ENCODE results near the gene CYBA. TPM values are rescaled to one million over a fixed set of nuclear protein-coding genes. Genes with fewer than 3 reads are reported as not detected.

CYBA gene
- polyA plus RNA-seq, 2 of the 4 experiments (the other 2 are of a cell fraction): 75.7 to 185 TPM

DNA sequence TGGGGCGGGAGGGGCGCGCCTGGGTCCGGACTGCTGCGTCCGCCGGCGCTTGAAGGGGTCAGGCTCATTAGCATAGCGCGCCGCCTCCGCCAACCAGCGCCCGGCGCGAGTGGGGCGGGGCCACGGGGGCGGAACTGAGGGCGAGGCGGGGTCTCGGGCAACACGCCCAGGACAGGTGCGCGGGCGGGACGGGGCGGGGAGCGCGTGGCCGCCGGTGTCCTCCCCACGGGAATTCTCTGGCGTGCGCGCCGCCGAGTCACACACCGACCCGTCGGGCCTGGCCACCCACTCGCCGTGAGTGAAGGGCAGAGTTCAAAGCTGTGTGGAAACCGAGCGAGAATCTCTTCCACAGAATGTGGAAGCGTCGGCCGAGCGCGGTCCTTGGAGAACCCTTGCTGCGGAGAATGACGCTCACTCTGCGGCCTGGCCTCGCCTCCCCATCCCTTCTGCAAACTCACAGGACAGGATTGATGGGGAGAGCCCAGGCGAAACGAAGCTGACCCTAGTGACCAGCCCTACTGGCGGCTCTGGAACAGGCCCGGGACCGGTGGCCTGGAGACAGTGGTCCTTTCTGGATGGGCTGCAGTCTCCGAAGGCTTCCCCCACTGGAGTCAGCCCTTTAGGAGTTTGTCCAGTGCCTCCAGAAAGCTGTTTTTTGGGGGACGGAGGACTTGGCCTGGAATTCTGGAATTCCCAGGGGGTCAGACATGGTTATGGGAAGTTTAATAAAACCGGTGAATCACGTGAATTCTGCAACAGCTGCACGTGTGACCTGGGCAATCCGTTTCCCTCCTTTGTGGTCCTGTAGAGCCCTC is 35.8 kb upstream of the CYBA start, which contains the start of gene SNAI3:
Gene SNAI3 (minus strand): TSS at position 69 of the 815 bp plus-strand sequence. CDS start 101 bp downstream, outside the sequence.
- peak; percentile 81 to 93 for ATAC-seq
- peak within 1 kb of the TSS; percentile 75 for H3K4me3 ChIP-seq
- POLR2A ChIA-PET: no interaction called here
- H3K4me1 ChIP-seq: peaks cover 16% of the 10 kb centered on the region; the same call in 2 of the 3 replicates
- no peak for FAIRE-seq
- CTCF ChIA-PET: interaction anchor here (0.6 to 2.2 kb wide), 12 partner anchors 9 to 746 kb away, joined by 3 to 8 read pairs (median 4); no protein-coding TSS in a partner anchor
- peak; percentile 63 to 89 for DNase-seq (ENCODE audit: low read depth in 1 of 2, low spot score in 1 of 2)
- no peaks in the 10 kb centered on the region for H3K9me3 ChIP-seq
- H3K4me2 ChIP-seq: peak within 1 kb of the TSS; percentile 100
- TF ChIP-seq BHLHE40 (IDR thresholded peaks at IDR 0.05; ENCODE audit: low read depth, low read length): no peak
- TF ChIP-seq, protein P1, sequence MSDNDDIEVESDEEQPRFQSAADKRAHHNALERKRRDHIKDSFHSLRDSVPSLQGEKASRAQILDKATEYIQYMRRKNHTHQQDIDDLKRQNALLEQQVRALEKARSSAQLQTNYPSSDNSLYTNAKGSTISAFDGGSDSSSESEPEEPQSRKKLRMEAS (IDR thresholded peaks at IDR 0.05): peak; percentile 60
- TF ChIP-seq ESRRA (IDR thresholded peaks at IDR 0.05; ENCODE audit: borderline replicate concordance, low read length): no peak
- TF ChIP-seq, protein P2, sequence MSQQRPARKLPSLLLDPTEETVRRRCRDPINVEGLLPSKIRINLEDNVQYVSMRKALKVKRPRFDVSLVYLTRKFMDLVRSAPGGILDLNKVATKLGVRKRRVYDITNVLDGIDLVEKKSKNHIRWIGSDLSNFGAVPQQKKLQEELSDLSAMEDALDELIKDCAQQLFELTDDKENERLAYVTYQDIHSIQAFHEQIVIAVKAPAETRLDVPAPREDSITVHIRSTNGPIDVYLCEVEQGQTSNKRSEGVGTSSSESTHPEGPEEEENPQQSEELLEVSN (IDR thresholded peaks at IDR 0.05; ENCODE audit: borderline replicate concordance, low read depth): peak; percentile 41; the same call in 1 of the 2 replicates
- TF ChIP-seq, protein P3, sequence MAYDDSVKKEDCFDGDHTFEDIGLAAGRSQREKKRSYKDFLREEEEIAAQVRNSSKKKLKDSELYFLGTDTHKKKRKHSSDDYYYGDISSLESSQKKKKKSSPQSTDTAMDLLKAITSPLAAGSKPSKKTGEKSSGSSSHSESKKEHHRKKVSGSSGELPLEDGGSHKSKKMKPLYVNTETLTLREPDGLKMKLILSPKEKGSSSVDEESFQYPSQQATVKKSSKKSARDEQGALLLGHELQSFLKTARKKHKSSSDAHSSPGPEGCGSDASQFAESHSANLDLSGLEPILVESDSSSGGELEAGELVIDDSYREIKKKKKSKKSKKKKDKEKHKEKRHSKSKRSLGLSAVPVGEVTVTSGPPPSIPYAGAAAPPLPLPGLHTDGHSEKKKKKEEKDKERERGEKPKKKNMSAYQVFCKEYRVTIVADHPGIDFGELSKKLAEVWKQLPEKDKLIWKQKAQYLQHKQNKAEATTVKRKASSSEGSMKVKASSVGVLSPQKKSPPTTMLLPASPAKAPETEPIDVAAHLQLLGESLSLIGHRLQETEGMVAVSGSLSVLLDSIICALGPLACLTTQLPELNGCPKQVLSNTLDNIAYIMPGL (CRISPR knock-in tag; IDR thresholded peaks at IDR 0.05; ENCODE audit: borderline replicate concordance): no peak
- peak within 1 kb of the TSS; percentile 39 to 75; a peak in 3 of 6 replicates for H3K27ac ChIP-seq
- WGBS (ENCODE audit: missing lambda C conversion rate): 17% methylated on average over 29 of the region's 65 CpGs

DNA sequence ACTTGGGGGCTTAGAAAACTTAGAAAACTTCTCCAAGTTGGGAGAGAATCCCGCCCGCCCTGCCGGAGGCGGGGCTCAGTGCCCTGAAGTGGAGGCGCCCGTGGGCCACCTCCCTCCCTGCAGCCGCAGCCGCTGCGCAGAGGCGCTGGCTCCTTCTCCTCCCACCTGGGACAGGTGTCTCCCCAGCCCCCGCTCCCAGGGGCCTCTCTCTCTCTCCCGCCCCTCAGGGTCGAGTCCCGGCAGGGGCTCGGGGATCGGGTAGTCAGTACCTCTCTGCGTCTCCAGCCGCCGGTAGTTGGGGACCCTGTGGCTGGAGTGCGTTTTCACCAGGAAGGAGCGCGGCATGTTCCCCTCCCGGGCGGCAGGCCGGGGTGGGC is 35.2 kb upstream of the CYBA start:
- CTCF ChIA-PET: interaction anchor here (0.6 to 2.2 kb wide), 6 partner anchors 10 to 150 kb away, joined by 3 to 8 read pairs (median 6); no protein-coding TSS in a partner anchor
- FAIRE-seq (no peak), ATAC-seq (peak; percentile 41 to 60), DNase-seq (ENCODE audit: low read depth in 1 of 2, low spot score in 1 of 2) (no peak)
- Histone ChIP-seq H3K4me1 (peaks cover 16% of the 10 kb centered on the region; the same call in 2 of the 3 replicates), H3K4me3 (peak overlapping the region; percentile 75), H3K27ac (peak overlapping the region; percentile 39 to 75; a peak in 3 of 6 replicates), H3K9me3 (no peaks in the 10 kb centered on the region), H3K4me2 (peak overlapping the region; percentile 100)
- no CpG with 5 or more reads among the region's 25 CpGs for WGBS (ENCODE audit: missing lambda C conversion rate)
- TF ChIP-seq CBX8 (IDR thresholded peaks at IDR 0.05) (no peak), RNF2 (IDR thresholded peaks at IDR 0.05; ENCODE audit: borderline replicate concordance, low read depth) (0 out of 2 replicates have a peak, but pooled peaks have one; percentile 47)
- POLR2A ChIA-PET: no interaction called here

DNA sequence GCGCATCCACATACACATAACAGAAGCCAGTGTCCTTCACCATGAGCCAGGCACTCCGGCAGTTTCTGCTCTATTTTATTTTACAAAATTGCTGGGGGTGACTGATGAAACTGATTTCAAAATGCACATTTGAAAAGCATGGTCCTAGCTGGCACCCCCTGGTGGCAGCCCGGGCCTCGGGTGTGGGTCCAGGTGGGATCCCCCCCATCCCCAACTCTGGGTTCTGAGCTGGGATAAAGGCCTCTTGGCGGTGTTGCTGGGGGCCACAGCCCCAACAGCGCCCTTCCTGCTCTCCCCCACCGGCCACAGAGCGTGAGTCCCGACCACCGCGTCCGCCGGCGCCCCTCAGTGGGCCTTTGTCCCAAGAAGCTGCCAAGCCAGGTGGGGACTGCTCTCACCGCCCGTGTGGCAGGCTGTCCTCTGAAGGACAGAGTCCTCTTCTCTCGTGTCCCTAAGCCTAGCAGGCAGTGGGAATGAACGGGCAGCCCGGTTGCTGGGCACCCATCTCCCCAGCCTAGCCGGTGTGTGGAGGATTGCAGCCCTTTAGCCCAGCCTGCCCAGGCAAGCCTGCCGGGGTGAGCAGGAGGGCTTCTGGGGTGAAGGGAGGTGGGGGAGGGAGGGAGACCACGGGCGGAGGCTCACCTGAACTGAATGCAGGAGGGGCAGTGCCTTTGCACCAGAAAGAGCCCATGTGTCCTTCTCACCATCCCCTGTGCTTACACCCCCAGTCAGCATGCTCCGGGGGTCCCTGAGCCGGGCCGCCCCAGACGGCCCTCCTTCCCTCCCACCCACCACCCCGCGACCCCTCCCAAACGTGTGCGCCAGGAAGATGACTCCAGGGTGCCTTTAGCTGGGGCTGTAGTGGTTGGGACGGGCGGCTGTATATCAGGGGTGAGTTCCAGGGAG is 34.6 kb upstream of the CYBA start:
- ATAC-seq (peak; percentile 44 to 56), DNase-seq (ENCODE audit: low read depth in 1 of 2, low spot score in 1 of 2) (peak; percentile 37 to 84), FAIRE-seq (no peak)
- H3K4me1 ChIP-seq: peaks cover 16% of the 10 kb centered on the region; the same call in 2 of the 3 replicates
- no peaks in the 10 kb centered on the region for H3K9me3 ChIP-seq
- H3K4me3 ChIP-seq: peak overlapping the region; percentile 75
- peak overlapping the region in 1 of 2 experiments; percentile 75; a peak in 3 of 6 replicates for H3K27ac ChIP-seq
- 40% methylated on average over 23 of the region's 33 CpGs for WGBS (ENCODE audit: missing lambda C conversion rate)
- no peak for TF ChIP-seq GATA3 (IDR thresholded peaks at IDR 0.05; ENCODE audit: borderline replicate concordance)
- TF ChIP-seq, protein P4, sequence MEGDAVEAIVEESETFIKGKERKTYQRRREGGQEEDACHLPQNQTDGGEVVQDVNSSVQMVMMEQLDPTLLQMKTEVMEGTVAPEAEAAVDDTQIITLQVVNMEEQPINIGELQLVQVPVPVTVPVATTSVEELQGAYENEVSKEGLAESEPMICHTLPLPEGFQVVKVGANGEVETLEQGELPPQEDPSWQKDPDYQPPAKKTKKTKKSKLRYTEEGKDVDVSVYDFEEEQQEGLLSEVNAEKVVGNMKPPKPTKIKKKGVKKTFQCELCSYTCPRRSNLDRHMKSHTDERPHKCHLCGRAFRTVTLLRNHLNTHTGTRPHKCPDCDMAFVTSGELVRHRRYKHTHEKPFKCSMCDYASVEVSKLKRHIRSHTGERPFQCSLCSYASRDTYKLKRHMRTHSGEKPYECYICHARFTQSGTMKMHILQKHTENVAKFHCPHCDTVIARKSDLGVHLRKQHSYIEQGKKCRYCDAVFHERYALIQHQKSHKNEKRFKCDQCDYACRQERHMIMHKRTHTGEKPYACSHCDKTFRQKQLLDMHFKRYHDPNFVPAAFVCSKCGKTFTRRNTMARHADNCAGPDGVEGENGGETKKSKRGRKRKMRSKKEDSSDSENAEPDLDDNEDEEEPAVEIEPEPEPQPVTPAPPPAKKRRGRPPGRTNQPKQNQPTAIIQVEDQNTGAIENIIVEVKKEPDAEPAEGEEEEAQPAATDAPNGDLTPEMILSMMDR (IDR thresholded peaks at IDR 0.05): peak; percentile 50
- no peak for TF ChIP-seq FOSL2 (IDR thresholded peaks at IDR 0.05)
- peak; percentile 83 for TF ChIP-seq FOSL2 (CRISPR knock-in tag; IDR thresholded peaks at IDR 0.05)
- TF ChIP-seq EP300 (IDR thresholded peaks at IDR 0.05): no peak
- TF ChIP-seq RAD21 (conservative IDR thresholded peaks at IDR 0.05 in 1 of 2, IDR thresholded peaks at IDR 0.05 in 1 of 2): 0 out of 5 replicates have a peak, but pooled peaks of 1 of the 2 experiments have one; percentile 26
- TF ChIP-seq CEBPB (IDR thresholded peaks at IDR 0.05): 0 out of 4 replicates have a peak, but pooled peaks of 1 of the 2 experiments have one; percentile 19
- TF ChIP-seq SMC3 (IDR thresholded peaks at IDR 0.05): peak; percentile 32; the same call in 1 of the 3 replicates
- TF ChIP-seq JUN (IDR thresholded peaks at IDR 0.05): 0 out of 5 replicates have a peak, but pooled peaks of 1 of the 2 experiments have one; percentile 29
- ChIA-PET POLR2A (no interaction called here), CTCF (interaction anchor here (0.6 to 2.2 kb wide), 11 partner anchors 13 to 151 kb away, joined by 3 to 8 read pairs (median 4); no protein-coding TSS in a partner anchor)
- peak overlapping the region; percentile 100 for H3K4me2 ChIP-seq
